Trophoblast cell (in vitro differentiated cells and primary cell): ENCODE measurements around the gene NBDY.
A peak's percentile ranks its signal among the peaks of the same experiment; 100 is the strongest.

Experiments
- DNase-seq, 2 donors: peaks; one replicate each; pipeline ENCODE4 v3.0.0-alpha.2; 2016
- H2AFZ ChIP-seq: 2 replicates; pipeline ENCODE4 v1.6.1; 2013; ENCODE audit warnings: low read length, moderate library complexity, mild to moderate bottlenecking; ENCODE audit not compliant: insufficient read depth, poor library complexity
- H2AK5ac ChIP-seq: 2 replicates; pipeline ENCODE4 v1.6.1; 2013; ENCODE audit warnings: mild to moderate bottlenecking, low read length
- H2BK120ac ChIP-seq: 2 replicates; pipeline ENCODE4 v1.6.1; 2013; ENCODE audit warnings: low read length, mild to moderate bottlenecking, moderate library complexity; ENCODE audit not compliant: insufficient read depth, poor library complexity
- H2BK12ac ChIP-seq: 2 replicates; pipeline ENCODE4 v1.6.1; 2013; ENCODE audit warnings: mild to moderate bottlenecking, low read length, moderate library complexity
- H2BK5ac ChIP-seq: 2 replicates; pipeline ENCODE4 v1.6.1; 2013; ENCODE audit warnings: low read length, low read depth, moderate library complexity, mild to moderate bottlenecking; ENCODE audit not compliant: poor library complexity
- H3K14ac ChIP-seq: 2 replicates; pipeline ENCODE4 v1.6.1; 2013; ENCODE audit warnings: mild to moderate bottlenecking, low read length
- H3K18ac ChIP-seq: 2 replicates; pipeline ENCODE4 v1.6.1; 2013; ENCODE audit warnings: mild to moderate bottlenecking, low read length
- H3K23ac ChIP-seq: 2 replicates; pipeline ENCODE4 v1.6.1; 2013; ENCODE audit warnings: low read length
- H3K27ac ChIP-seq: 2 replicates; pipeline ENCODE4 v1.5.1; 2013; ENCODE audit warnings: low read depth, mild to moderate bottlenecking, inconsistent platforms, low read length, moderate library complexity
- H3K27me3 ChIP-seq: 2 replicates; pipeline ENCODE4 v1.6.1; 2013; ENCODE audit warnings: inconsistent platforms, mild to moderate bottlenecking, low read length, moderate library complexity; ENCODE audit not compliant: insufficient read depth
- H3K36me3 ChIP-seq, 2 experiments: 1 replicate in 1 of 2; 2 replicates in 1 of 2; pipeline ENCODE4 v1.6.1; 2013; ENCODE audit warnings: low read length in 2 of 2, mild to moderate bottlenecking in 2 of 2, moderate library complexity in 1 of 2; ENCODE audit not compliant: insufficient read depth in 2 of 2, control insufficient read depth in 1 of 2
- H3K4ac ChIP-seq: 2 replicates; pipeline ENCODE4 v1.6.1; 2013; ENCODE audit warnings: low read depth, mild to moderate bottlenecking, low read length, moderate library complexity
- H3K4me1 ChIP-seq, 2 experiments: 1 replicate in 1 of 2; 2 replicates in 1 of 2; pipeline ENCODE4 v1.6.1; 2013; ENCODE audit warnings: low read length in 2 of 2, mild to moderate bottlenecking in 2 of 2, moderate library complexity in 1 of 2; ENCODE audit not compliant: insufficient read depth in 2 of 2, control insufficient read depth in 1 of 2
- H3K4me2 ChIP-seq: 2 replicates; pipeline ENCODE4 v1.6.1; 2013; ENCODE audit warnings: inconsistent platforms, mild to moderate bottlenecking, low read length, moderate library complexity
- H3K4me3 ChIP-seq: 2 replicates; pipeline ENCODE4 v1.5.1; 2013; ENCODE audit warnings: mild to moderate bottlenecking, low read depth, low read length, inconsistent platforms
- H3K79me1 ChIP-seq: one replicate; pipeline ENCODE4 v1.6.1; 2013; ENCODE audit warnings: low read length
- H3K79me2 ChIP-seq: 2 replicates; pipeline ENCODE4 v1.6.1; 2013; ENCODE audit warnings: low read length, mild to moderate bottlenecking; ENCODE audit not compliant: control insufficient read depth, insufficient read depth, poor library complexity
- H3K9ac ChIP-seq: 2 replicates; pipeline ENCODE4 v1.6.1; 2013; ENCODE audit warnings: mild to moderate bottlenecking, low read length
- H3K9me3 ChIP-seq: 2 replicates; pipeline ENCODE4 v1.6.1; 2013; ENCODE audit warnings: low read depth, mild to moderate bottlenecking, control low read depth, inconsistent platforms, low read length; ENCODE audit not compliant: insufficient read depth
- H4K12ac ChIP-seq: 2 replicates; pipeline ENCODE4 v1.6.1; 2013; ENCODE audit warnings: low read depth, mild to moderate bottlenecking, low read length, moderate library complexity
- H4K8ac ChIP-seq: 2 replicates; pipeline ENCODE4 v1.6.1; 2013; ENCODE audit warnings: low read depth, mild to moderate bottlenecking, low read length, moderate library complexity
- H4K91ac ChIP-seq: one replicate; pipeline ENCODE4 v1.6.1; 2013; ENCODE audit warnings: low read depth, mild to moderate bottlenecking, low read length, moderate library complexity
- WGBS: extraction: QIAGEN DNeasy Blood & Tissue Kit; methylation state at CpG from one replicate; pipeline ENCODE4 v1.1.7; 2013; ENCODE audit warnings: missing lambda C conversion rate; ENCODE audit not compliant: insufficient read length, insufficient coverage; ENCODE audit errors: extremely low coverage; 5-methylcytosine and 5-hydroxymethylcytosine counted together

The NBDY gene

GRCh38 chrX:56788229-56788628, 59.2 kb downstream of the NBDY start:
- no peak overlapping the region for H4K8ac ChIP-seq
- no peak overlapping the region for H2BK5ac ChIP-seq
- H3K9ac ChIP-seq, result no peak overlapping the region
- no peak overlapping the region for H2AFZ ChIP-seq
- H3K9me3 ChIP-seq, result no peaks in the 10 kb centered on the region
- H3K27me3 ChIP-seq, result no peaks in the 10 kb centered on the region
- peaks cover 18 to 19% of the 10 kb centered on the region in 2 experiments for H3K36me3 ChIP-seq
- no peak overlapping the region for H3K4me2 ChIP-seq
- H3K14ac ChIP-seq, result no peak overlapping the region
- no peak overlapping the region for H3K23ac ChIP-seq
- peaks cover 2% of the 10 kb centered on the region for H3K79me1 ChIP-seq
- WGBS, result no CpG with 5 or more reads among the region's 3 CpGs
- H3K79me2 ChIP-seq, result peaks cover 2% of the 10 kb centered on the region
- peaks cover 7 to 9% of the 10 kb centered on the region in 2 experiments for H3K4me1 ChIP-seq
- H3K18ac ChIP-seq, result no peak overlapping the region
- no peak overlapping the region for H3K27ac ChIP-seq
- no peak overlapping the region for H4K91ac ChIP-seq
- H4K12ac ChIP-seq, result peak overlapping the region; percentile 15
- no peak overlapping the region for H3K4ac ChIP-seq
- no peak overlapping the region for H2BK12ac ChIP-seq
- peak in 1 of 2 donors; percentile 48 for DNase-seq
- H3K4me3 ChIP-seq, result no peak overlapping the region
- no peak overlapping the region for H2BK120ac ChIP-seq
- no peak overlapping the region for H2AK5ac ChIP-seq

GRCh38 chrX:56788717-56789122, 59.7 kb downstream of the NBDY start:
- H3K27ac ChIP-seq, result no peak overlapping the region
- no peak overlapping the region for H2BK120ac ChIP-seq
- no peak overlapping the region for H3K4me2 ChIP-seq
- H2BK12ac ChIP-seq, result no peak overlapping the region
- H4K12ac ChIP-seq, result no peak overlapping the region
- H3K9ac ChIP-seq, result no peak overlapping the region
- H3K79me1 ChIP-seq, result peaks cover 1% of the 10 kb centered on the region
- DNase-seq, result peak in 1 of 2 donors; percentile 80
- H2BK5ac ChIP-seq, result no peak overlapping the region
- H4K91ac ChIP-seq, result no peak overlapping the region
- peaks cover 14 to 19% of the 10 kb centered on the region in 2 experiments for H3K36me3 ChIP-seq
- H3K4ac ChIP-seq, result no peak overlapping the region
- H2AFZ ChIP-seq, result no peak overlapping the region
- no peak overlapping the region for H3K23ac ChIP-seq
- H3K14ac ChIP-seq, result no peak overlapping the region
- no peak overlapping the region for H4K8ac ChIP-seq
- H3K4me1 ChIP-seq, result peaks cover 5 to 9% of the 10 kb centered on the region in 2 experiments
- no peak overlapping the region for H3K4me3 ChIP-seq
- H2AK5ac ChIP-seq, result no peak overlapping the region
- no peaks in the 10 kb centered on the region for H3K27me3 ChIP-seq
- WGBS, result no CpG with 5 or more reads among the region's 7 CpGs
- peaks cover 2% of the 10 kb centered on the region for H3K79me2 ChIP-seq
- H3K9me3 ChIP-seq, result no peaks in the 10 kb centered on the region
- H3K18ac ChIP-seq, result no peak overlapping the region

GRCh38 chrX:56789518-56790070, 60.6 kb downstream of the NBDY start:
- H2BK120ac ChIP-seq, result no peak overlapping the region
- no peak for DNase-seq
- WGBS, result no CpG with 5 or more reads among the region's 7 CpGs
- H3K9ac ChIP-seq, result no peak overlapping the region
- no peak overlapping the region for H4K12ac ChIP-seq
- H3K4me3 ChIP-seq, result no peak overlapping the region
- H3K23ac ChIP-seq, result no peak overlapping the region
- no peak overlapping the region for H3K4ac ChIP-seq
- no peak overlapping the region for H2AK5ac ChIP-seq
- H4K8ac ChIP-seq, result no peak overlapping the region
- H3K4me1 ChIP-seq, result peaks cover 0 to under 1% of the 10 kb centered on the region in 2 experiments
- no peaks in the 10 kb centered on the region for H3K27me3 ChIP-seq
- H3K27ac ChIP-seq, result no peak overlapping the region
- no peaks in the 10 kb centered on the region for H3K79me2 ChIP-seq
- peaks cover 12 to 19% of the 10 kb centered on the region in 2 experiments for H3K36me3 ChIP-seq
- no peak overlapping the region for H3K18ac ChIP-seq
- no peak overlapping the region for H3K14ac ChIP-seq
- no peak overlapping the region for H2BK5ac ChIP-seq
- H4K91ac ChIP-seq, result no peak overlapping the region
- no peak overlapping the region for H3K4me2 ChIP-seq
- no peaks in the 10 kb centered on the region for H3K79me1 ChIP-seq
- H3K9me3 ChIP-seq, result no peaks in the 10 kb centered on the region
- no peak overlapping the region for H2AFZ ChIP-seq
- no peak overlapping the region for H2BK12ac ChIP-seq

GRCh38 chrX:56790778-56791177, 61.7 kb downstream of the NBDY start:
- Histone ChIP-seq H3K4ac (no peak overlapping the region), H2BK12ac (no peak overlapping the region), H3K79me2 (no peaks in the 10 kb centered on the region), H3K4me3 (no peak overlapping the region), H2AFZ (no peak overlapping the region), H4K8ac (no peak overlapping the region), H3K27me3 (no peaks in the 10 kb centered on the region), H3K36me3 (peaks cover 14 to 19% of the 10 kb centered on the region in 2 experiments), H3K18ac (no peak overlapping the region), H2BK120ac (no peak overlapping the region), H2AK5ac (no peak overlapping the region), H3K79me1 (no peaks in the 10 kb centered on the region), H3K9me3 (no peaks in the 10 kb centered on the region), H3K9ac (no peak overlapping the region), H3K27ac (no peak overlapping the region), H4K91ac (no peak overlapping the region), H2BK5ac (no peak overlapping the region), H3K14ac (no peak overlapping the region), H3K4me1 (no peaks in the 10 kb centered on the region), H3K23ac (no peak overlapping the region), H4K12ac (no peak overlapping the region), H3K4me2 (no peak overlapping the region)
- WGBS, result no CpG with 5 or more reads among the region's 7 CpGs
- DNase-seq, result no peak
